Measurements from ENCODE around the gene CENPV. TPM values are rescaled to one million over a fixed set of nuclear protein-coding genes. Genes with fewer than 3 reads are reported as not detected.

Gene CENPV
- total and polyA plus RNA-seq, 2 of the 13 experiments (the other 11 are each of a cell fraction or from before 2014, with no cell fraction given): 193 to 292 TPM

DNA sequence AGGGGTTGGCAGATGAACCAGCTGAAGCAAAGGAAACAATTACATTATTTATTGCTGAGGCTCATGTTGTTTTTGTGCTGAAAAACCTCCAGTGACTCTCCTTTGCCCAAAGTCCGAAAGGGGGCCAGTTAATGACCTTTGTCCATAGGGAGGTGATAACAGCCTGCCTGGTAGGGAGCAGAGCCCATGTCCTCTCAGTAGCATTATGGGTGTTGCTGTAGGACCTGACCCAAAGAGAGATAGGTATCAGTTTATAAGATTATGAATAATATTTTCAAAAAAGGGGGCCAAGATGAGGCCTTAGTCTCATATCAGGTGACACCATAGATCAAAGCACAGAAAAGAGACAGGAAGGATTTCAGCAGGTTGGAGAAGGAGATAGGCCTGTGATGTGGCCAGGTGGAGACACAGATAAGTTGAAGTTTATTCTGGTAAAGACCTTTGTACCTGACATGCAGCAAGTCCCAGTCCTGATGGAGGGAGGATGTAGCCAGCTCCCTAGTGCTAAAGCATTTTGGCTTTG is 55.1 kb downstream of the CENPV start (continued):
- TF ChIP-seq, protein P1, sequence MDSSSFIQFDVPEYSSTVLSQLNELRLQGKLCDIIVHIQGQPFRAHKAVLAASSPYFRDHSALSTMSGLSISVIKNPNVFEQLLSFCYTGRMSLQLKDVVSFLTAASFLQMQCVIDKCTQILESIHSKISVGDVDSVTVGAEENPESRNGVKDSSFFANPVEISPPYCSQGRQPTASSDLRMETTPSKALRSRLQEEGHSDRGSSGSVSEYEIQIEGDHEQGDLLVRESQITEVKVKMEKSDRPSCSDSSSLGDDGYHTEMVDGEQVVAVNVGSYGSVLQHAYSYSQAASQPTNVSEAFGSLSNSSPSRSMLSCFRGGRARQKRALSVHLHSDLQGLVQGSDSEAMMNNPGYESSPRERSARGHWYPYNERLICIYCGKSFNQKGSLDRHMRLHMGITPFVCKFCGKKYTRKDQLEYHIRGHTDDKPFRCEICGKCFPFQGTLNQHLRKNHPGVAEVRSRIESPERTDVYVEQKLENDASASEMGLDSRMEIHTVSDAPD (CRISPR knock-in tag; IDR thresholded peaks at IDR 0.05): peak; percentile 52; the same call in 1 of the 2 replicates
- TF ChIP-seq ZNF232 (CRISPR knock-in tag; IDR thresholded peaks at IDR 0.05; ENCODE audit: borderline replicate concordance): 0 out of 2 replicates have a peak, but pooled peaks have one; percentile 18
- TF ChIP-seq ZSCAN25 (CRISPR knock-in tag; IDR thresholded peaks at IDR 0.05): no peak
- peak; percentile 10; the same call in 1 of the 2 replicates for TF ChIP-seq ZNF614 (CRISPR knock-in tag; IDR thresholded peaks at IDR 0.05; ENCODE audit: borderline replicate concordance)
- no peak for TF ChIP-seq SMAD3 (CRISPR knock-in tag; IDR thresholded peaks at IDR 0.05)
- peak; percentile 71 for TF ChIP-seq ASH2L (IDR thresholded peaks at IDR 0.05; ENCODE audit: insufficient read length, low read depth, low read length)
- peak; percentile 68 for TF ChIP-seq GATAD2A (CRISPR knock-in tag; IDR thresholded peaks at IDR 0.05)
- 0 out of 2 replicates have a peak, but pooled peaks have one; percentile 8 for TF ChIP-seq ZNF878 (CRISPR knock-in tag; IDR thresholded peaks at IDR 0.05)
- TF ChIP-seq MTA1 (CRISPR knock-in tag; IDR thresholded peaks at IDR 0.05; ENCODE audit: borderline replicate concordance): no peak
- peak; percentile 9 for TF ChIP-seq MED8 (CRISPR knock-in tag; IDR thresholded peaks at IDR 0.05; ENCODE audit: insufficient replicate concordance)
- no peak for TF ChIP-seq SP1 (IDR thresholded peaks at IDR 0.05)
- 0 out of 2 replicates have a peak, but pooled peaks have one; percentile 9 for TF ChIP-seq SP1 (CRISPR knock-in tag; IDR thresholded peaks at IDR 0.05)
- TF ChIP-seq ZSCAN29 (CRISPR knock-in tag; conservative IDR thresholded peaks at IDR 0.05): peak; percentile 65; the same call in 1 of the 2 replicates
- no peak for TF ChIP-seq KMT2A (CRISPR knock-in tag; IDR thresholded peaks at IDR 0.05)
- TF ChIP-seq ZNF468 (CRISPR knock-in tag; IDR thresholded peaks at IDR 0.05): no peak
- peak; percentile 53; the same call in 1 of the 2 replicates for TF ChIP-seq ZNF264 (CRISPR knock-in tag; IDR thresholded peaks at IDR 0.05)
- TF ChIP-seq KDM2A (CRISPR knock-in tag; IDR thresholded peaks at IDR 0.05; ENCODE audit: borderline replicate concordance, low read depth): 0 out of 2 replicates have a peak, but pooled peaks have one; percentile 1
- TF ChIP-seq ZNF670 (CRISPR knock-in tag; IDR thresholded peaks at IDR 0.05; ENCODE audit: borderline replicate concordance): no peak
- TF ChIP-seq, protein P2, sequence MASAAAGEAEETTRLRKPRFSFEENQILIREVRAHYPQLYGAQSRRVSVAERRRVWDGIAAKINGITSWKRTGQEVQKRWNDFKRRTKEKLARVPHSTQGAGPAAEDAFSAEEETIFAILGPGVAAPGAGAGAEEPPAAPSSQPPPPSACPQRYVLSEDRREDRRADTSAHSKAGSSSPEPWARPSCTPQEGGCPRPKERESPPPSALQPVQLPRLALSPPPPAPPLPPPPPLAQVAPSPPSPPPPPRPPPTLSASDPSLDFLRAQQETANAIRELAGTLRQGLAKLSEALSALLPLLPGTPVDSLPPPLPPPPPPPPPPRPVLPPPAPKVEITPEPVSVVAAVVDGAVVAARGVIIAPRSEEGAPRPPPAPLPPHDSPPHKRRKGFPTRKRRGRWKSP (CRISPR knock-in tag; IDR thresholded peaks at IDR 0.05): 0 out of 2 replicates have a peak, but pooled peaks have one; percentile 35
- no peak for TF ChIP-seq CREB1 (IDR thresholded peaks at IDR 0.05)
- TF ChIP-seq CREB1 (CRISPR knock-in tag; IDR thresholded peaks at IDR 0.05): 0 out of 2 replicates have a peak, but pooled peaks have one; percentile 27
- TF ChIP-seq RFXAP (CRISPR knock-in tag; IDR thresholded peaks at IDR 0.05; ENCODE audit: borderline replicate concordance): no peak
- peak; percentile 90 for TF ChIP-seq ZKSCAN5 (CRISPR knock-in tag; IDR thresholded peaks at IDR 0.05)
- TF ChIP-seq TCF7 (IDR thresholded peaks at IDR 0.05; ENCODE audit: low read depth): peak; percentile 67
- TF ChIP-seq KDM1A (CRISPR knock-in tag; IDR thresholded peaks at IDR 0.05): peak; percentile 29; the same call in 1 of the 2 replicates
- TF ChIP-seq, protein P3, sequence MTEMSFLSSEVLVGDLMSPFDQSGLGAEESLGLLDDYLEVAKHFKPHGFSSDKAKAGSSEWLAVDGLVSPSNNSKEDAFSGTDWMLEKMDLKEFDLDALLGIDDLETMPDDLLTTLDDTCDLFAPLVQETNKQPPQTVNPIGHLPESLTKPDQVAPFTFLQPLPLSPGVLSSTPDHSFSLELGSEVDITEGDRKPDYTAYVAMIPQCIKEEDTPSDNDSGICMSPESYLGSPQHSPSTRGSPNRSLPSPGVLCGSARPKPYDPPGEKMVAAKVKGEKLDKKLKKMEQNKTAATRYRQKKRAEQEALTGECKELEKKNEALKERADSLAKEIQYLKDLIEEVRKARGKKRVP (CRISPR knock-in tag; IDR thresholded peaks at IDR 0.05): 0 out of 4 replicates have a peak, but pooled peaks of 1 of the 2 experiments have one; percentile 6
- TF ChIP-seq TARDBP (CRISPR knock-in tag; IDR thresholded peaks at IDR 0.05): peak; percentile 61
- TF ChIP-seq, protein P4, sequence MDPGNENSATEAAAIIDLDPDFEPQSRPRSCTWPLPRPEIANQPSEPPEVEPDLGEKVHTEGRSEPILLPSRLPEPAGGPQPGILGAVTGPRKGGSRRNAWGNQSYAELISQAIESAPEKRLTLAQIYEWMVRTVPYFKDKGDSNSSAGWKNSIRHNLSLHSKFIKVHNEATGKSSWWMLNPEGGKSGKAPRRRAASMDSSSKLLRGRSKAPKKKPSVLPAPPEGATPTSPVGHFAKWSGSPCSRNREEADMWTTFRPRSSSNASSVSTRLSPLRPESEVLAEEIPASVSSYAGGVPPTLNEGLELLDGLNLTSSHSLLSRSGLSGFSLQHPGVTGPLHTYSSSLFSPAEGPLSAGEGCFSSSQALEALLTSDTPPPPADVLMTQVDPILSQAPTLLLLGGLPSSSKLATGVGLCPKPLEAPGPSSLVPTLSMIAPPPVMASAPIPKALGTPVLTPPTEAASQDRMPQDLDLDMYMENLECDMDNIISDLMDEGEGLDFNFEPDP (CRISPR knock-in tag; conservative IDR thresholded peaks at IDR 0.05): 0 out of 2 replicates have a peak, but pooled peaks have one; percentile 66

All from HepG2 (cell line).